GM23338 (cell line): Measurements from ENCODE around the gene SPATA13. TPM values are rescaled to one million over a fixed set of nuclear protein-coding genes. Genes with fewer than 3 reads are reported as not detected.

Experiments
- ATAC-seq: fragments of 200-7000 bp; cut with Tn5 transposase; 3 replicates; pipeline ENCODE4 v1.9.1; 2020
- DNase-seq: peaks from one replicate; pipeline ENCODE4 v3.0.0-alpha.2; 2015; ENCODE audit warnings: low spot score
- H2AFZ ChIP-seq: fragments of 200-600 bp; sonication (generic); 2 replicates; pipeline ENCODE4 v1.8.0; 2016; ENCODE audit warnings: antibody characterized with exemption, mild to moderate bottlenecking, moderate library complexity
- H3F3A ChIP-seq: fragments of 200-600 bp; sonication (generic); replicated peaks from 2 replicates; pipeline ENCODE4 v1.8.0; 2017; ENCODE audit warnings: antibody characterized with exemption, mixed run types, low read depth
- H3K27ac ChIP-seq: fragments of 200-600 bp; sonication (generic); 2 replicates; pipeline ENCODE4 v1.6.1; 2016; ENCODE audit warnings: low read depth
- H3K27me3 ChIP-seq: fragments of 200-600 bp; sonication (generic); 2 replicates; pipeline ENCODE4 v1.8.0; 2016; ENCODE audit warnings: mild to moderate bottlenecking, mixed run types, moderate library complexity; ENCODE audit not compliant: insufficient read depth
- H3K36me3 ChIP-seq: fragments of 200-600 bp; sonication (generic); 2 replicates; pipeline ENCODE4 v1.8.0; 2016; ENCODE audit warnings: mild to moderate bottlenecking; ENCODE audit not compliant: insufficient read depth
- H3K4me1 ChIP-seq: fragments of 200-600 bp; sonication (generic); 2 replicates; pipeline ENCODE4 v1.8.0; 2016; ENCODE audit warnings: mild to moderate bottlenecking, moderate library complexity; ENCODE audit not compliant: insufficient read depth
- H3K4me2 ChIP-seq: fragments of 200-600 bp; sonication (generic); 2 replicates; pipeline ENCODE4 v1.7.1; 2017; ENCODE audit warnings: mixed run types
- H3K4me3 ChIP-seq: fragments of 200-600 bp; sonication (generic); 2 replicates; pipeline ENCODE4 v1.6.1; 2016; ENCODE audit warnings: mixed run types
- H3K79me2 ChIP-seq: fragments of 200-600 bp; sonication (generic); replicated peaks from 2 replicates; pipeline ENCODE4 v1.8.0; 2017; ENCODE audit warnings: mild to moderate bottlenecking; ENCODE audit not compliant: insufficient read depth
- H3K9me2 ChIP-seq: fragments of 200-600 bp; sonication (generic); 2 replicates; pipeline ENCODE4 v1.8.0; 2017; ENCODE audit not compliant: insufficient read depth
- H4K20me1 ChIP-seq: fragments of 200-600 bp; sonication (generic); replicated peaks from 2 replicates; pipeline ENCODE4 v1.8.0; 2017; ENCODE audit warnings: mild to moderate bottlenecking; ENCODE audit not compliant: insufficient read depth
- H3K27ac Mint-ChIP-seq: 2 replicates; pipeline ENCODE4 v1.8.0; 2020; ENCODE audit warnings: inconsistent platforms, mild to moderate bottlenecking, moderate library complexity, mixed read lengths
- H3K27me3 Mint-ChIP-seq: 3 replicates; pipeline ENCODE4 v1.8.0; 2022; ENCODE audit warnings: low read depth, mild to moderate bottlenecking, moderate library complexity, mixed read lengths, inconsistent platforms; ENCODE audit not compliant: insufficient read depth, poor library complexity
- H3K36me3 Mint-ChIP-seq: 3 replicates; pipeline ENCODE4 v1.8.0; 2021; ENCODE audit warnings: low read depth, mild to moderate bottlenecking, inconsistent platforms, moderate library complexity, mixed read lengths
- H3K4me1 Mint-ChIP-seq: 3 replicates; pipeline ENCODE4 v1.8.0; 2020; ENCODE audit warnings: mild to moderate bottlenecking, inconsistent platforms, mixed read lengths
- H3K4me3 Mint-ChIP-seq: 3 replicates; pipeline ENCODE4 v1.8.0; 2021; ENCODE audit warnings: moderate library complexity, mild to moderate bottlenecking, inconsistent platforms, mixed read lengths
- H3K9me3 Mint-ChIP-seq: 3 replicates; pipeline ENCODE4 v1.8.0; 2020; ENCODE audit warnings: moderate library complexity, mild to moderate bottlenecking, inconsistent platforms, mixed read lengths
- EZH2 ChIP-seq: fragments of 200-600 bp; sonication (generic); IDR thresholded peaks from one replicate; pipeline ENCODE4 v1.8.0; 2017; ENCODE audit warnings: antibody characterized with exemption, mild to moderate bottlenecking, low read depth; ENCODE audit not compliant: unreplicated experiment
- POLR2AphosphoS5 ChIP-seq: IDR thresholded peaks from 2 replicates; pipeline ENCODE4 v1.6.1; 2016; ENCODE audit warnings: antibody characterized with exemption, low read depth
- REST ChIP-seq: IDR thresholded peaks from one replicate; pipeline ENCODE4 v1.6.1; 2018; ENCODE audit warnings: antibody characterized with exemption; ENCODE audit not compliant: unreplicated experiment
- ZNF331 ChIP-seq: fragments of 250-450 bp; sonication (Bioruptor Pico); IDR thresholded peaks from 2 replicates; pipeline ENCODE4 v1.5.0; 2020; ENCODE audit warnings: low read depth, mild to moderate bottlenecking, moderate library complexity
- polyA plus RNA-seq: library from polyadenylated mRNA; unstranded; fragments of >200 nt; fragmentation: Nextera tagmentation; extraction: Ambion mirVana; gene quantifications from 2 replicates; pipeline ENCODE4 v1.2.1, GENCODE V29; 2016
- total RNA-seq: library from RNA; depleted of rRNA; stranded (reverse); fragments of >200 nt; shearing (Covaris generic); gene quantifications from 2 replicates; pipeline ENCODE4 v1.2.3, GENCODE V29; 2014
- TF ChIP-seq, protein P1 (sequence below): IDR thresholded peaks from 2 replicates; pipeline ENCODE4 v1.6.1; 2016; ENCODE audit warnings: antibody characterized with exemption
- TF ChIP-seq, protein P2 (sequence below), 2 experiments: fragments of 200-600 bp in 1 of 2; sonication (generic) in 1 of 2; conservative IDR thresholded peaks; 2 replicates each; pipeline versions ENCODE4 v1.5.1 to v1.6.1; 2016 to 2017; ENCODE audit warnings: antibody characterized with exemption in 2 of 2, low read depth in 2 of 2, mild to moderate bottlenecking in 2 of 2, moderate library complexity in 1 of 2

The SPATA13 gene
- total and polyA plus RNA-seq, 2 experiments from 2014 or later: 11.9 to 45.7 TPM

- TF ChIP-seq, protein P1, sequence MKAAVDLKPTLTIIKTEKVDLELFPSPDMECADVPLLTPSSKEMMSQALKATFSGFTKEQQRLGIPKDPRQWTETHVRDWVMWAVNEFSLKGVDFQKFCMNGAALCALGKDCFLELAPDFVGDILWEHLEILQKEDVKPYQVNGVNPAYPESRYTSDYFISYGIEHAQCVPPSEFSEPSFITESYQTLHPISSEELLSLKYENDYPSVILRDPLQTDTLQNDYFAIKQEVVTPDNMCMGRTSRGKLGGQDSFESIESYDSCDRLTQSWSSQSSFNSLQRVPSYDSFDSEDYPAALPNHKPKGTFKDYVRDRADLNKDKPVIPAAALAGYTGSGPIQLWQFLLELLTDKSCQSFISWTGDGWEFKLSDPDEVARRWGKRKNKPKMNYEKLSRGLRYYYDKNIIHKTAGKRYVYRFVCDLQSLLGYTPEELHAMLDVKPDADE: no peak
- TF ChIP-seq, protein P2, sequence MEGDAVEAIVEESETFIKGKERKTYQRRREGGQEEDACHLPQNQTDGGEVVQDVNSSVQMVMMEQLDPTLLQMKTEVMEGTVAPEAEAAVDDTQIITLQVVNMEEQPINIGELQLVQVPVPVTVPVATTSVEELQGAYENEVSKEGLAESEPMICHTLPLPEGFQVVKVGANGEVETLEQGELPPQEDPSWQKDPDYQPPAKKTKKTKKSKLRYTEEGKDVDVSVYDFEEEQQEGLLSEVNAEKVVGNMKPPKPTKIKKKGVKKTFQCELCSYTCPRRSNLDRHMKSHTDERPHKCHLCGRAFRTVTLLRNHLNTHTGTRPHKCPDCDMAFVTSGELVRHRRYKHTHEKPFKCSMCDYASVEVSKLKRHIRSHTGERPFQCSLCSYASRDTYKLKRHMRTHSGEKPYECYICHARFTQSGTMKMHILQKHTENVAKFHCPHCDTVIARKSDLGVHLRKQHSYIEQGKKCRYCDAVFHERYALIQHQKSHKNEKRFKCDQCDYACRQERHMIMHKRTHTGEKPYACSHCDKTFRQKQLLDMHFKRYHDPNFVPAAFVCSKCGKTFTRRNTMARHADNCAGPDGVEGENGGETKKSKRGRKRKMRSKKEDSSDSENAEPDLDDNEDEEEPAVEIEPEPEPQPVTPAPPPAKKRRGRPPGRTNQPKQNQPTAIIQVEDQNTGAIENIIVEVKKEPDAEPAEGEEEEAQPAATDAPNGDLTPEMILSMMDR (conservative IDR thresholded peaks at IDR 0.05; ENCODE audit: low read depth in 2 of 2): no peak
- TF ChIP-seq POLR2AphosphoS5 (no peak), ZNF331 (no peak), REST (no peak)
Observed at GRCh38 chr13:24225062-24225461, 64.5 kb downstream of the SPATA13 start (continued).

DNA sequence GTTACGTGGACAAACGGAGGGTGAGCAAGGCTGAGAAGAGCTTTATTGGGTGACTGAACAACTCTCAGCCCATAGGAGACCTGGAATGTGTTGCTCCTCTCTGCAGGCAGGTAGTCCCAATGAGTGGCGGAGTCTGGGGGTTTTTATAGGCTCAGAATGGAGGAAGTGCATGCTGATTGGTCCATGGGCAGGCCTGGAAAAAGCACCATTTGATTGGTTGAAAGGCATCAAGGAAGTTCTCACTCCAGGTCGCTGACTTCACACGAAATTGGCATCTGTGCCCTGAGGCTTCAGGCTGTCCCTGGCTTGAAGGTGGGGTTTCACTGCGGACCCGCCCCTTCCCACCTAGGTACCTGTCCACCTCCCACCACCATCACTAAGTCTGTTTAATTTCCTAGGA, 65.4 kb downstream of the SPATA13 start:
- ATAC-seq (no peak), DNase-seq (peak; percentile 27)
- H3K27me3 ChIP-seq: no peaks in the 10 kb centered on the region
- no peak overlapping the region for H3K4me2 ChIP-seq
- Mint-ChIP-seq H3K27ac (peak overlapping the region; percentile 70; the same call in 1 of the 2 replicates), H3K36me3 (no peaks in the 10 kb centered on the region), H3K27me3 (peaks cover 2% of the 10 kb centered on the region), H3K4me1 (peaks cover 31% of the 10 kb centered on the region), H3K4me3 (no peak overlapping the region), H3K9me3 (no peaks in the 10 kb centered on the region)
- no peaks in the 10 kb centered on the region for H3F3A ChIP-seq
- H3K27ac ChIP-seq: no peak overlapping the region
- H3K4me3 ChIP-seq: no peak overlapping the region
- peaks cover 12% of the 10 kb centered on the region; the same call in 1 of the 2 replicates for H3K4me1 ChIP-seq
- H3K79me2 ChIP-seq: peaks cover 39% of the 10 kb centered on the region
- H2AFZ ChIP-seq: no peak overlapping the region
- no peaks in the 10 kb centered on the region for H3K36me3 ChIP-seq
- H3K9me2 ChIP-seq: no peaks in the 10 kb centered on the region
- H4K20me1 ChIP-seq: no peaks in the 10 kb centered on the region
- TF ChIP-seq, protein P2 (conservative IDR thresholded peaks at IDR 0.05; ENCODE audit: low read depth in 2 of 2): no peak
- no peak for TF ChIP-seq REST
- TF ChIP-seq EZH2: no peak
